SK-N-SH (cell line): ENCODE measurements around the gene RBPJL. TPM values are rescaled to one million over a fixed set of nuclear protein-coding genes. Genes with fewer than 3 reads are reported as not detected.

Source experiments
- CTCF ChIA-PET: fragments of 300-600, 350-600 bp; formaldehyde crosslinking; extraction: SDS; loops from one replicate; lab custom pipeline; 2021; lab: Yijun Ruan, JAX
- POLR2A ChIA-PET: fragments of 350-600 bp; sonication (Branson Sonifier 250); formaldehyde crosslinking; extraction: SDS; loops from one replicate; lab custom pipeline; 2020; ENCODE audit warnings: antibody characterized with exemption, inconsistent platforms; lab: Yijun Ruan, JAX
- DNase-seq: peaks from one replicate; pipeline ENCODE4 v3.0.0; 2012
- H2AFZ ChIP-seq: fragments of 200-600 bp; sonication (generic); 2 replicates; pipeline ENCODE4 v1.8.1; 2016; ENCODE audit warnings: antibody characterized with exemption, mild to moderate bottlenecking, low read depth
- H3F3A ChIP-seq: fragments of 200-600 bp; sonication (generic); replicated peaks from 2 replicates; pipeline ENCODE3; 2016; ENCODE audit warnings: antibody characterized with exemption, mild to moderate bottlenecking; ENCODE audit not compliant: insufficient read depth
- H3K27ac ChIP-seq, 2 experiments: fragments of 200-500 bp in 1 of 2; fragments of 200-600 bp in 1 of 2; sonication (Bioruptor generic) in 1 of 2; sonication (generic), shearing (Covaris generic) in 1 of 2; 2 replicates each; pipeline versions ENCODE4 v1.5.1 to v1.6.1; 2014 to 2016; ENCODE audit warnings: low read depth in 2 of 2, inconsistent platforms in 1 of 2, low read length in 1 of 2, mild to moderate bottlenecking in 1 of 2, mixed read lengths in 1 of 2
- H3K27me3 ChIP-seq: fragments of 200-600 bp; sonication (generic), shearing (Covaris generic); 2 replicates; pipeline ENCODE4 v1.6.1; 2016; ENCODE audit warnings: mixed run types; ENCODE audit not compliant: insufficient read depth
- H3K36me3 ChIP-seq, 2 experiments: fragments of 200-500 bp in 1 of 2; fragments of 200-600 bp in 1 of 2; sonication (Bioruptor generic) in 1 of 2; sonication (generic) in 1 of 2; replicated peaks in 1 of 2; 2 replicates each; pipeline versions ENCODE3 to v1.5.1; 2014 to 2016; ENCODE audit warnings: low read length in 1 of 2, mild to moderate bottlenecking in 1 of 2; ENCODE audit not compliant: insufficient read depth in 2 of 2, control insufficient read depth in 1 of 2
- H3K4me1 ChIP-seq, 2 experiments: fragments of 200-500 bp in 1 of 2; fragments of 200-600 bp in 1 of 2; sonication (Bioruptor generic) in 1 of 2; sonication (generic), shearing (Covaris generic) in 1 of 2; 2 replicates each; pipeline versions ENCODE4 v1.5.1 to v1.6.1; 2014 to 2016; ENCODE audit warnings: low read depth in 1 of 2, low read length in 1 of 2, mixed run types in 1 of 2; ENCODE audit not compliant: insufficient read depth in 2 of 2, control insufficient read depth in 1 of 2
- H3K4me2 ChIP-seq: fragments of 200-600 bp; sonication (generic), shearing (Covaris generic); 2 replicates; pipeline ENCODE4 v1.6.1; 2017; ENCODE audit warnings: mixed run types
- H3K4me3 ChIP-seq, 2 experiments: fragments of 200-500 bp in 1 of 2; fragments of 200-600 bp in 1 of 2; sonication (Bioruptor generic) in 1 of 2; sonication (generic), shearing (Covaris generic) in 1 of 2; 2 replicates each; pipeline versions ENCODE4 v1.5.1 to v1.8.1; 2014 to 2016; ENCODE audit warnings: low read depth in 2 of 2, inconsistent platforms in 1 of 2, low read length in 1 of 2, mild to moderate bottlenecking in 1 of 2, mixed read lengths in 1 of 2, moderate library complexity in 1 of 2
- H3K79me2 ChIP-seq: fragments of 200-600 bp; sonication (generic); 2 replicates; pipeline ENCODE4 v1.8.1; 2017; ENCODE audit warnings: mild to moderate bottlenecking; ENCODE audit not compliant: insufficient read depth
- H3K9ac ChIP-seq: fragments of 200-600 bp; sonication (generic); 2 replicates; pipeline ENCODE4 v1.6.1; 2017; ENCODE audit warnings: mixed run types
- H3K9me2 ChIP-seq: fragments of 200-600 bp; sonication (generic); 2 replicates; pipeline ENCODE4 v1.6.1; 2017; ENCODE audit warnings: mixed run types
- H3K9me3 ChIP-seq: fragments of 200-600 bp; sonication (generic); 2 replicates; pipeline ENCODE4 v1.6.1; 2017; ENCODE audit warnings: mixed run types, mild to moderate bottlenecking, moderate library complexity
- H4K20me1 ChIP-seq: fragments of 200-600 bp; sonication (generic); 2 replicates; pipeline ENCODE4 v1.6.1; 2017; ENCODE audit warnings: mild to moderate bottlenecking, mixed run types; ENCODE audit not compliant: insufficient read depth
- CHD2 ChIP-seq: fragments of 150-350 bp; IDR thresholded peaks from 2 replicates; pipeline ENCODE4 v1.6.1; 2018; ENCODE audit warnings: low read length; ENCODE audit not compliant: partially characterized antibody
- EP300 ChIP-seq, 2 experiments: IDR thresholded peaks; 2 replicates each; pipeline versions ENCODE4 v1.4.0 to v1.6.1; 2012; ENCODE audit warnings: borderline replicate concordance in 1 of 2, low read depth in 1 of 2, low read length in 1 of 2
- EZH2phosphoT487 ChIP-seq: fragments of 200-600 bp; sonication (generic); IDR thresholded peaks from 2 replicates; pipeline ENCODE4 v1.6.1; 2017; ENCODE audit warnings: low read depth, mixed run types, mild to moderate bottlenecking, antibody characterized with exemption, moderate library complexity, borderline replicate concordance
- FOSL2 ChIP-seq: IDR thresholded peaks from 2 replicates; pipeline ENCODE4 v1.4.0; 2012; ENCODE audit warnings: low read depth, mild to moderate bottlenecking, moderate library complexity, borderline replicate concordance
- FOXJ3 ChIP-seq: sonication (generic); formaldehyde crosslinking; IDR thresholded peaks from 2 replicates; pipeline ENCODE4 v1.5.1; 2020; ENCODE audit warnings: mild to moderate bottlenecking, missing genetic modification reagents
- FOXM1 ChIP-seq: IDR thresholded peaks from 2 replicates; pipeline ENCODE4 v1.4.0; 2012; ENCODE audit warnings: low read depth, mild to moderate bottlenecking
- MAX ChIP-seq: IDR thresholded peaks from 2 replicates; pipeline ENCODE4 v1.4.0; 2012; ENCODE audit warnings: low read depth
- MEF2A ChIP-seq: IDR thresholded peaks from 2 replicates; pipeline ENCODE4 v1.4.0; 2012; ENCODE audit warnings: low read depth, borderline replicate concordance
- NFIC ChIP-seq: IDR thresholded peaks from 2 replicates; pipeline ENCODE4 v1.4.0; 2012; ENCODE audit warnings: borderline replicate concordance
- RCOR1 ChIP-seq: fragments of 150-350 bp; IDR thresholded peaks from 2 replicates; pipeline ENCODE4 v1.6.1; 2017; ENCODE audit warnings: antibody characterized with exemption, low read length
- SIN3A ChIP-seq: IDR thresholded peaks from 2 replicates; pipeline ENCODE4 v1.6.1; 2012; ENCODE audit warnings: low read depth, mild to moderate bottlenecking, low read length, moderate library complexity, borderline replicate concordance
- TCF12 ChIP-seq: IDR thresholded peaks from 2 replicates; pipeline ENCODE4 v1.4.0; 2012
- WGBS: methylation state at CpG from one replicate; pipeline ENCODE4 v1.1.6; 2017; ENCODE audit warnings: low lambda C conversion rate; 5-methylcytosine and 5-hydroxymethylcytosine counted together
- polyA plus RNA-seq, 3 experiments: library from polyadenylated mRNA; depleted of rRNA; stranded (reverse); fragments of >200 nt; gene quantifications; 2 replicates each; pipeline ENCODE4 v1.2.3, GENCODE V29; 2012
- TF ChIP-seq, protein P1 (sequence below): IDR thresholded peaks from 2 replicates; pipeline ENCODE4 v1.4.0; 2012; ENCODE audit warnings: low read depth, borderline replicate concordance
- TF ChIP-seq, protein P2 (sequence below): fragments of 200-600 bp; sonication (generic); IDR thresholded peaks from 2 replicates; pipeline ENCODE4 v1.6.1; 2017; ENCODE audit warnings: antibody characterized with exemption, mild to moderate bottlenecking, moderate library complexity

The RBPJL gene
- polyA plus RNA-seq, 1 of the 3 experiments (the other 2 are of a cell fraction) = not detected

- POLR2A ChIA-PET = no interaction called here
- no peak overlapping the region for H3K4me3 ChIP-seq
- H3K4me1 ChIP-seq = peaks cover 0 to 5% of the 10 kb centered on the region in 2 experiments; a peak in 1 of 4 replicates
- H3K79me2 ChIP-seq = peaks cover 1% of the 10 kb centered on the region
- no peak overlapping the region for H3K4me2 ChIP-seq
- no peaks in the 10 kb centered on the region for H3K9me2 ChIP-seq
- TF ChIP-seq, protein P1, sequence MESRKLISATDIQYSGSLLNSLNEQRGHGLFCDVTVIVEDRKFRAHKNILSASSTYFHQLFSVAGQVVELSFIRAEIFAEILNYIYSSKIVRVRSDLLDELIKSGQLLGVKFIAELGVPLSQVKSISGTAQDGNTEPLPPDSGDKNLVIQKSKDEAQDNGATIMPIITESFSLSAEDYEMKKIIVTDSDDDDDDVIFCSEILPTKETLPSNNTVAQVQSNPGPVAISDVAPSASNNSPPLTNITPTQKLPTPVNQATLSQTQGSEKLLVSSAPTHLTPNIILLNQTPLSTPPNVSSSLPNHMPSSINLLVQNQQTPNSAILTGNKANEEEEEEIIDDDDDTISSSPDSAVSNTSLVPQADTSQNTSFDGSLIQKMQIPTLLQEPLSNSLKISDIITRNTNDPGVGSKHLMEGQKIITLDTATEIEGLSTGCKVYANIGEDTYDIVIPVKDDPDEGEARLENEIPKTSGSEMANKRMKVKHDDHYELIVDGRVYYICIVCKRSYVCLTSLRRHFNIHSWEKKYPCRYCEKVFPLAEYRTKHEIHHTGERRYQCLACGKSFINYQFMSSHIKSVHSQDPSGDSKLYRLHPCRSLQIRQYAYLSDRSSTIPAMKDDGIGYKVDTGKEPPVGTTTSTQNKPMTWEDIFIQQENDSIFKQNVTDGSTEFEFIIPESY = no peak
- TF ChIP-seq SIN3A (no peak), EZH2phosphoT487 (no peak), FOXM1 (no peak), NFIC (no peak), MAX (no peak), RCOR1 (no peak), EP300 (IDR thresholded peaks at IDR 0.05; ENCODE audit: borderline replicate concordance in 1 of 2, low read depth in 1 of 2, low read length in 1 of 2) (no peak), FOXJ3 (CRISPR knock-in tag) (no peak), TCF12 (no peak), FOSL2 (no peak), MEF2A (no peak), CHD2 (no peak)
- TF ChIP-seq, protein P2, sequence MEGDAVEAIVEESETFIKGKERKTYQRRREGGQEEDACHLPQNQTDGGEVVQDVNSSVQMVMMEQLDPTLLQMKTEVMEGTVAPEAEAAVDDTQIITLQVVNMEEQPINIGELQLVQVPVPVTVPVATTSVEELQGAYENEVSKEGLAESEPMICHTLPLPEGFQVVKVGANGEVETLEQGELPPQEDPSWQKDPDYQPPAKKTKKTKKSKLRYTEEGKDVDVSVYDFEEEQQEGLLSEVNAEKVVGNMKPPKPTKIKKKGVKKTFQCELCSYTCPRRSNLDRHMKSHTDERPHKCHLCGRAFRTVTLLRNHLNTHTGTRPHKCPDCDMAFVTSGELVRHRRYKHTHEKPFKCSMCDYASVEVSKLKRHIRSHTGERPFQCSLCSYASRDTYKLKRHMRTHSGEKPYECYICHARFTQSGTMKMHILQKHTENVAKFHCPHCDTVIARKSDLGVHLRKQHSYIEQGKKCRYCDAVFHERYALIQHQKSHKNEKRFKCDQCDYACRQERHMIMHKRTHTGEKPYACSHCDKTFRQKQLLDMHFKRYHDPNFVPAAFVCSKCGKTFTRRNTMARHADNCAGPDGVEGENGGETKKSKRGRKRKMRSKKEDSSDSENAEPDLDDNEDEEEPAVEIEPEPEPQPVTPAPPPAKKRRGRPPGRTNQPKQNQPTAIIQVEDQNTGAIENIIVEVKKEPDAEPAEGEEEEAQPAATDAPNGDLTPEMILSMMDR = no peak
- TF ChIP-seq, all 33 proteins: peak for 0
- Histone ChIP-seq H4K20me1 (no peaks in the 10 kb centered on the region), H3K27me3 (no peaks in the 10 kb centered on the region), H3F3A (no peaks in the 10 kb centered on the region), H3K9me3 (no peaks in the 10 kb centered on the region), H3K27ac (no peak overlapping the region), H3K9ac (no peak overlapping the region), H2AFZ (no peak overlapping the region), H3K36me3 (peaks cover 41 to 52% of the 10 kb centered on the region in 2 experiments)
- 81% methylated on average over 7 of the region's 7 CpGs for WGBS
- CTCF ChIA-PET = interaction anchor here (0.9 to 2.3 kb wide), 4 partner anchors 11 to 441 kb away, joined by 4 to 7 read pairs (median 4); partner anchors contain the start of gene SYS1
- no peak for DNase-seq
Measured at GRCh38 chr20:45329497-45330319, 23.1 kb downstream of the RBPJL start.
